GM12878 (cell line): ENCODE measurements around the gene ZFP3. TPM values are rescaled to one million over a fixed set of nuclear protein-coding genes. Genes with fewer than 3 reads are reported as not detected.
"Not testable (repeated sequence)": the region's sequence is repeated elsewhere in the genome, so short reads cannot be mapped to it uniquely, and the experiment has no call there.

Experiments used
- ATAC-seq: fragments of 200-7000 bp; cut with Tn5 transposase; 3 replicates; pipeline ENCODE4 v1.9.1; 2020; ENCODE audit warnings: mild to moderate bottlenecking, moderate library complexity
- BruUV-seq: library from RNA; stranded (reverse); fragments of 400-500 nt; replicated peaks from 2 replicates; lab custom pipeline; 2021; lab: Mats Ljungman, UMichigan
- CTCF ChIA-PET: fragments of 300-600 bp; sonication (Branson Sonifier 250); formaldehyde crosslinking; extraction: SDS; loops from one replicate; lab custom pipeline; 2021; ENCODE audit warnings: inconsistent platforms; lab: Yijun Ruan, JAX
- POLR2A ChIA-PET: fragments of 350-600 bp; formaldehyde crosslinking; extraction: SDS; loops from one replicate; lab custom pipeline; 2021; ENCODE audit warnings: inconsistent platforms; lab: Charles Lee
- RAD21 ChIA-PET: fragments of 300-600 bp; sonication (Branson Sonifier 250); formaldehyde crosslinking; loops from one replicate; lab custom pipeline; 2023; ENCODE audit warnings: antibody characterized with exemption; ENCODE audit not compliant: unreplicated experiment; lab: Charles Lee
- SMC1A ChIA-PET: fragments of 300-600 bp; sonication (Branson Sonifier 250); formaldehyde crosslinking; loops from one replicate; lab custom pipeline; 2023; ENCODE audit not compliant: unreplicated experiment, uncharacterized antibody; lab: Charles Lee
- DNase-seq: peaks from one replicate; pipeline ENCODE4 v3.0.0-alpha.2; 2011; ENCODE audit warnings: low read depth, low spot score
- FAIRE-seq: peaks from 3 replicates; lab custom pipeline; 2011; peaks lifted over from hg19 to GRCh38; lab: Jason Lieb, UNC
- H2AFZ ChIP-seq: 2 replicates; pipeline ENCODE4 v1.6.0; 2011; ENCODE audit warnings: low read depth, low read length, control low read depth; ENCODE audit not compliant: control insufficient read depth
- H3K27ac ChIP-seq: 2 replicates; pipeline ENCODE4 v1.5.1; 2011; ENCODE audit warnings: control low read depth; ENCODE audit not compliant: control insufficient read depth, insufficient read depth
- H3K27me3 ChIP-seq, 2 experiments: replicated peaks in 1 of 2; 2 replicates each; pipeline versions ENCODE4 v1.6.0 to v1.6.1; 2011; ENCODE audit warnings: low read length in 1 of 2; ENCODE audit not compliant: control insufficient read depth in 2 of 2, insufficient read depth in 2 of 2
- H3K36me3 ChIP-seq, 2 experiments: 2 replicates each; pipeline ENCODE4 v1.5.1; 2011; ENCODE audit warnings: low read length in 1 of 2; ENCODE audit not compliant: control insufficient read depth in 2 of 2, insufficient read depth in 2 of 2
- H3K4me1 ChIP-seq: 2 replicates; pipeline ENCODE4 v1.6.1; 2011; ENCODE audit warnings: mild to moderate bottlenecking, low read length, moderate library complexity, mixed read lengths; ENCODE audit not compliant: control insufficient read depth, insufficient read depth
- H3K4me2 ChIP-seq: 2 replicates; pipeline ENCODE4 v1.6.0; 2011; ENCODE audit warnings: control low read depth; ENCODE audit not compliant: control insufficient read depth, insufficient read depth
- H3K4me3 ChIP-seq: fragments of 200-600 bp; sonication (generic); 2 replicates; pipeline ENCODE4 v1.5.1; 2016
- H3K79me2 ChIP-seq: 2 replicates; pipeline ENCODE4 v1.6.0; 2011; ENCODE audit warnings: low read length; ENCODE audit not compliant: control insufficient read depth, insufficient read depth
- H3K9ac ChIP-seq: 2 replicates; pipeline ENCODE4 v1.8.0; 2011; ENCODE audit warnings: low read length, control low read depth, mixed read lengths; ENCODE audit not compliant: control insufficient read depth, insufficient read depth
- H3K9me3 ChIP-seq: replicated peaks from 3 replicates; pipeline ENCODE4 v1.5.1; 2011; ENCODE audit warnings: mild to moderate bottlenecking, low read length; ENCODE audit not compliant: control insufficient read depth, insufficient read depth
- H4K20me1 ChIP-seq: 2 replicates; pipeline ENCODE4 v1.6.0; 2011; ENCODE audit not compliant: control insufficient read depth, insufficient read depth
- BACH1 ChIP-seq: fragments of 450-650 bp; IDR thresholded peaks from 2 replicates; pipeline ENCODE4 v1.6.1; 2017; ENCODE audit warnings: mild to moderate bottlenecking, borderline replicate concordance
- KLF5 ChIP-seq: fragments of 450-650 bp; IDR thresholded peaks from 2 replicates; pipeline ENCODE4 v1.6.1; 2014; ENCODE audit warnings: mild to moderate bottlenecking; ENCODE audit not compliant: partially characterized antibody
- RAD21 ChIP-seq: IDR thresholded peaks from 2 replicates; pipeline ENCODE4 v1.6.1; 2011; ENCODE audit warnings: mild to moderate bottlenecking, low read depth, low read length, moderate library complexity; ENCODE audit not compliant: insufficient read depth
- SIX5 ChIP-seq: IDR thresholded peaks from 2 replicates; pipeline ENCODE4 v1.6.1; 2011; ENCODE audit warnings: mild to moderate bottlenecking, low read depth, low read length, moderate library complexity; ENCODE audit not compliant: severe bottlenecking
- whole genome bisulfite sequencing: methylation state at CpG from one replicate; pipeline ENCODE4 v1.1.6; 2016; ENCODE audit warnings: low lambda C conversion rate; ENCODE audit not compliant: insufficient replicate concordance, insufficient coverage; ENCODE audit errors: missing lambda C conversion rate; 5-methylcytosine and 5-hydroxymethylcytosine counted together
- in situ Hi-C: fragments of 300-500 bp; cut with MboI; formaldehyde crosslinking; loops from 9 replicates; pipeline ENCODE4 v1.14.3; 2018; ENCODE audit warnings: mixed read lengths
- intact Hi-C: fragments of 100-400 bp; cut with micrococcal nuclease; formaldehyde crosslinking; loops from one replicate; pipeline ENCODE4 v1.14.2; 2022; ENCODE audit not compliant: unreplicated experiment
- polyA plus RNA-seq, 11 experiments: library from polyadenylated mRNA; depleted of rRNA in 4 of 11; unstranded in 6 of 11; stranded (reverse) in 5 of 11; fragments of >200 nt; fragmentation: Nextera tagmentation in 4 of 11; fragmentation: Illumina TruSeq in 1 of 11; extraction: Ambion mirVana in 4 of 11; extraction: Trizol in 1 of 11; gene quantifications; 1 replicate in 1 of 11; 2 replicates in 10 of 11; pipeline versions ENCODE4 v1.2.1 to v1.2.3, GENCODE V29; 2011 to 2016; ENCODE audit warnings: inconsistent platforms in 2 of 11, missing spikeins in 2 of 11, low read depth in 1 of 11
- total RNA-seq, 4 experiments: library from RNA; depleted of rRNA in 3 of 4; stranded (reverse); fragments of >200 nt in 3 of 4; fragmentation: Illumina TruSeq in 1 of 4; extraction: Trizol in 1 of 4; gene quantifications; 2 replicates each; pipeline versions ENCODE4 v1.2.1 to v1.2.3, GENCODE V29; 2013 to 2021

Gene ZFP3
- total and polyA plus RNA-seq, 10 of the 15 experiments (the other 5 are each of a cell fraction or from before 2014, with no cell fraction given), result 0.37 to 4.1 (median 1.6) TPM

DNA sequence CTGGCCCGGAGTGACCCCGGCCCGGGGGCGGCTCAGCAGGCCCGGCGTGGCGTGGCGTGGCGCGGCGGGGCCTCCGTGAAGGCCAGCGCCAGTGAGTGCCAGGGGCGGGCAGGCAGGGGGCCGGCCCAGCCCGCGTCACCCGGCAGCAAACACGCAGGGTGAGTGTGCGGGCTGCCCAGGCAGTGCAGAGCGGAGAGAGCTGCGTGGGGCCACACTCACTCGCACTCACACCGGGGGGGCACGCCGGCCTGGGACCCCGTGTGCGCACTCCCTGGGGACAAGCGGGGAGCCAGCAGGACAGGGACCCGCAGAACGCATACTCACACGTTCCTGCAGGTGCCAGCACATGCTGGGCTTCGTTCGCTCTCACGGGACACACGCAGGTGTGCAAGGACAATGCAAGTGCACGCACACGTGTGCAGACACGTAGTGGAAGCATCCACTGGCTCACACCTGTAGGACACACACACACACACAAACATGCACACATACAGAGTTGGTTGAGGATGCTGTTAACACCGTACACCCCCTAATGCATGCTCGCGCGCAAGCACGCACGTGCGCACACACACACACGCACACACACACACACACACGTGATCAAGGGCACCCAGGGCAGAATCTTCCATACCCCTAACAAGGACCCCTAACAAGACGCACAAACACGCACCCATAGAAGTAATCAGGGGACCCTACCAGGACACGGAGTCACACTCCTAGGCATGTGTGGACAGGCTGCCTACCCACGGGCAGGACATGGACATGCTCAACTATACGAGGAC lies 45.3 kb downstream of the ZFP3 start:
- WGBS, result 63% methylated on average over 45 of the region's 53 CpGs
- no TSS peak for BruUV-seq
- DNase-seq (no peak), ATAC-seq (no peak), FAIRE-seq (no peak)
- POLR2A ChIA-PET, result no interaction called here
- RAD21 ChIA-PET, result no interaction called here
- intact Hi-C loops, result no loop called here
- TF ChIP-seq RAD21 (no peak), BACH1 (no peak), KLF5 (no peak), SIX5 (no peak)
- H3K9ac ChIP-seq, result no peak overlapping the region
- no peaks in the 10 kb centered on the region; a peak in 1 of 4 replicates for H3K27me3 ChIP-seq
- H4K20me1 ChIP-seq, result no peaks in the 10 kb centered on the region
- H3K4me3 ChIP-seq, result no peak overlapping the region
- in situ Hi-C loops, result no loop called here
- no peaks in the 10 kb centered on the region for H3K4me1 ChIP-seq
- SMC1A ChIA-PET, result no interaction called here
- no peaks in the 10 kb centered on the region for H3K79me2 ChIP-seq
- no peaks in the 10 kb centered on the region; the same call in 1 of the 3 replicates for H3K9me3 ChIP-seq
- no peak overlapping the region for H3K27ac ChIP-seq
- CTCF ChIA-PET, result no interaction called here
- no peaks in the 10 kb centered on the region for H3K36me3 ChIP-seq
- no peak overlapping the region for H3K4me2 ChIP-seq
- no peak overlapping the region for H2AFZ ChIP-seq

DNA sequence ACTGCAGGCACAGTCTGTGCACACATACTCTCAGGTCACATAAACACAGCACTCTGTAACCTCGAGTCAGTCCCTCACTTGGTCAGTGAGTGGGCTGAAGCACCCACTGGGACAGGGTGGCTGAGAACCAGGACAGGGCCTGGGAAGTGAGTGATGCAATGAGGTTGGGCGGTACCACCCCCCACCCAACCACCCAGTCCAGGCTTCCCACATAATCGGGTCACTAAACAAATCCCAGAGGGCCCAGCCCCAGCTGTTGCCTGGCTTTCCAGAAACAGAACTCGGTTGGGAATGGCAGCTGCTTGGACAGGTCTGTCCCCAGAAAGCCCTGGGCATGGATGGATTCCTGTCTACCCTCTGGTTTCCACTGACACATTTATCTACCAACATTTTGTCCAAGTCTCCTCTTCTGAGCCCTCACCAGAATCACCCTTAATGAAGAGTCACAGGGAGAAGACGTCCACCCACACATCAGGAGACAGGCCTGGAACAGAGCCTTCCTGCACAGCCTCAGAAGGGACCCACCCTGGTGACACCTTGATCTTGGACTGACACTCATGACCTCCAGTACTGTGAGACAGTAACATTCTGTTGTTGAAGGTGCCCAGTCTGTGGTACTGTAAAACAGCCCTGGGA lies 46.0 kb downstream of the ZFP3 start:
- H3K27ac ChIP-seq, FAIRE-seq, H2AFZ ChIP-seq, RAD21 ChIA-PET, POLR2A ChIA-PET, H3K36me3 ChIP-seq, DNase-seq, BruUV-seq, CTCF ChIA-PET, H3K4me3 ChIP-seq, H3K4me2 ChIP-seq, in situ Hi-C loops, H3K4me1 ChIP-seq, intact Hi-C loops, H3K9ac ChIP-seq, SMC1A ChIA-PET, H4K20me1 ChIP-seq, H3K79me2 ChIP-seq, ATAC-seq, H3K27me3 ChIP-seq, H3K9me3 ChIP-seq: not testable (repeated sequence)
- 26% methylated on average over 5 of the region's 5 CpGs for WGBS

DNA sequence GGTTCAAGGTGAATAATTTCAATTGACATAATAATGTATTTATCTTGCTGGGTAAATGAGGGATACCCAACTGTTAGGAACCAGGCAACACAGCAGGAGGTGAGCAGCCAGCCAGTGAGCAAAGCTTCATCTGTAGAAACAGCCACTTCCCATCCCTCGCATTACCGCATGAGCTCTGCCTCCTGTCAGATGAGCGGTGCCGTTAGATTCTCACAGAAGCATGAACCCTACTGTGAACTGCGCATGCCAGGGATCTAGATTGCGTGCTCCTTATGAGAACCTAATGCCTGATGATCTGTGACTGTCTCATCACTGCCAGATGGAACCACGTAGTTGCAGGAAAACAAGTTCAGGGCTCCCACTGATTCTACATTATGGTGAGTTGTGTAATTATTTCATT lies 46.6 kb downstream of the ZFP3 start:
- RAD21 ChIA-PET, in situ Hi-C loops: not testable (repeated sequence)

More for the DNA sequence above, 46.6 kb downstream of the ZFP3 start:
- intact Hi-C loops, H3K4me1 ChIP-seq, H2AFZ ChIP-seq, POLR2A ChIA-PET, H3K27ac ChIP-seq, H3K9me3 ChIP-seq, H4K20me1 ChIP-seq, H3K4me3 ChIP-seq, H3K4me2 ChIP-seq, H3K27me3 ChIP-seq, ATAC-seq, H3K36me3 ChIP-seq, CTCF ChIA-PET, H3K9ac ChIP-seq, FAIRE-seq, SMC1A ChIA-PET, DNase-seq, BruUV-seq, H3K79me2 ChIP-seq: not testable (repeated sequence)
- WGBS, result 48% methylated on average over 7 of the region's 7 CpGs
